H9 (cell line): ENCODE data around the gene TTC19. TPM values are rescaled to one million over a fixed set of nuclear protein-coding genes. Genes with fewer than 3 reads are reported as not detected.

Source experiments
- DNase-seq: peaks from one replicate; pipeline ENCODE4 v3.0.0-alpha.2; 2017
- H2AFZ ChIP-seq: one replicate; pipeline ENCODE4 v1.6.1; 2013; ENCODE audit warnings: mild to moderate bottlenecking, low read length, control low read depth, moderate library complexity
- H2AK5ac ChIP-seq: 2 replicates; pipeline ENCODE4 v1.6.1; 2013; ENCODE audit warnings: low read length, control low read depth, mixed read lengths; ENCODE audit not compliant: insufficient read length
- H2BK120ac ChIP-seq: one replicate; pipeline ENCODE4 v1.6.1; 2013; ENCODE audit warnings: low read depth, mild to moderate bottlenecking, low read length, control low read depth, inconsistent platforms; ENCODE audit not compliant: poor library complexity, severe bottlenecking
- H2BK12ac ChIP-seq: 2 replicates; pipeline ENCODE4 v1.6.1; 2013; ENCODE audit warnings: low read length, control low read depth, mixed read lengths, low read depth; ENCODE audit not compliant: insufficient read length
- H2BK15ac ChIP-seq: 2 replicates; pipeline ENCODE4 v1.6.1; 2013; ENCODE audit warnings: low read depth, low read length, control low read depth
- H2BK20ac ChIP-seq: one replicate; pipeline ENCODE4 v1.6.1; 2013; ENCODE audit warnings: low read depth, mild to moderate bottlenecking, low read length, control low read depth, inconsistent platforms; ENCODE audit not compliant: poor library complexity, severe bottlenecking
- H2BK5ac ChIP-seq: 2 replicates; pipeline ENCODE4 v1.6.1; 2013; ENCODE audit warnings: low read length, control low read depth, mixed read lengths; ENCODE audit not compliant: insufficient read length
- H3K14ac ChIP-seq: 2 replicates; pipeline ENCODE4 v1.6.1; 2013; ENCODE audit warnings: low read length, control low read depth; ENCODE audit not compliant: insufficient read depth
- H3K18ac ChIP-seq: 2 replicates; pipeline ENCODE4 v1.6.1; 2013; ENCODE audit warnings: low read depth, mild to moderate bottlenecking, mixed read lengths, low read length, control low read depth; ENCODE audit not compliant: insufficient read length
- H3K23ac ChIP-seq: 2 replicates; pipeline ENCODE4 v1.6.1; 2013; ENCODE audit warnings: low read length, control low read depth, mixed read lengths, low read depth; ENCODE audit not compliant: insufficient read length
- H3K23me2 ChIP-seq: 2 replicates; pipeline ENCODE4 v1.6.1; 2013; ENCODE audit warnings: low read depth, mild to moderate bottlenecking, mixed read lengths, low read length, control low read depth; ENCODE audit not compliant: insufficient read length, poor library complexity, severe bottlenecking
- H3K27ac ChIP-seq: 2 replicates; pipeline ENCODE4 v1.5.1; 2013; ENCODE audit warnings: low read length, control low read depth, mixed read lengths, low read depth; ENCODE audit not compliant: insufficient read length
- H3K27me3 ChIP-seq: 2 replicates; pipeline ENCODE4 v1.6.1; 2013; ENCODE audit warnings: low read length, control low read depth, inconsistent platforms; ENCODE audit not compliant: insufficient read depth
- H3K4ac ChIP-seq: 2 replicates; pipeline ENCODE4 v1.6.1; 2013; ENCODE audit warnings: low read depth, mild to moderate bottlenecking, control low read depth, inconsistent platforms, low read length, moderate library complexity
- H3K4me1 ChIP-seq: 2 replicates; pipeline ENCODE4 v1.6.1; 2013; ENCODE audit warnings: low read length, control low read depth, inconsistent platforms; ENCODE audit not compliant: insufficient read depth
- H3K4me2 ChIP-seq: 2 replicates; pipeline ENCODE4 v1.6.1; 2013; ENCODE audit warnings: low read length, control low read depth, mixed read lengths; ENCODE audit not compliant: insufficient read length, insufficient read depth
- H3K56ac ChIP-seq: 2 replicates; pipeline ENCODE4 v1.6.1; 2013; ENCODE audit warnings: low read depth, mild to moderate bottlenecking, mixed read lengths, low read length, control low read depth; ENCODE audit not compliant: insufficient read length
- H3K79me1 ChIP-seq: 2 replicates; pipeline ENCODE4 v1.6.1; 2013; ENCODE audit warnings: low read depth, mild to moderate bottlenecking, moderate library complexity, low read length, control low read depth, inconsistent platforms; ENCODE audit not compliant: insufficient read depth, poor library complexity, severe bottlenecking
- H3K79me2 ChIP-seq: 2 replicates; pipeline ENCODE4 v1.6.1; 2013; ENCODE audit warnings: low read length, control low read depth, inconsistent platforms; ENCODE audit not compliant: insufficient read depth
- H3K9ac ChIP-seq: 2 replicates; pipeline ENCODE4 v1.6.1; 2013; ENCODE audit warnings: low read length, control low read depth, mixed read lengths; ENCODE audit not compliant: insufficient read length; ENCODE audit errors: extremely low read depth
- H3K9me3 ChIP-seq: one replicate; pipeline ENCODE4 v1.6.1; 2013; ENCODE audit warnings: low read depth, low read length, inconsistent platforms; ENCODE audit not compliant: control insufficient read depth
- H3T11ph ChIP-seq: one replicate; pipeline ENCODE4 v1.6.1; 2013; ENCODE audit warnings: mild to moderate bottlenecking, low read length, control low read depth, inconsistent platforms
- H4K20me1 ChIP-seq: one replicate; pipeline ENCODE4 v1.6.1; 2013; ENCODE audit not compliant: control insufficient read depth, insufficient read length, insufficient read depth
- H4K5ac ChIP-seq: 2 replicates; pipeline ENCODE4 v1.6.1; 2013; ENCODE audit warnings: low read depth, mild to moderate bottlenecking, mixed read lengths, low read length, control low read depth; ENCODE audit not compliant: insufficient read length
- H4K8ac ChIP-seq: replicated peaks from 2 replicates; pipeline ENCODE4 v1.6.1; 2013; ENCODE audit warnings: low read length, control low read depth, mixed read lengths, low read depth; ENCODE audit not compliant: insufficient read length
- H4K91ac ChIP-seq: 2 replicates; pipeline ENCODE4 v1.6.1; 2013; ENCODE audit warnings: low read depth, mild to moderate bottlenecking, moderate library complexity, mixed read lengths, low read length, control low read depth; ENCODE audit not compliant: insufficient read length
- H3K27ac Mint-ChIP-seq, 3 experiments: 2 replicates in 2 of 3; 3 replicates in 1 of 3; pipeline ENCODE4 v1.8.0; 2020 to 2021; ENCODE audit warnings: mixed read lengths in 3 of 3, mild to moderate bottlenecking in 1 of 3, moderate library complexity in 1 of 3
- H3K27me3 Mint-ChIP-seq: 2 replicates; pipeline ENCODE4 v1.8.0; 2021; ENCODE audit warnings: low read depth, mild to moderate bottlenecking, moderate library complexity, mixed read lengths
- H3K36me3 Mint-ChIP-seq, 3 experiments: 2 replicates in 2 of 3; 3 replicates in 1 of 3; pipeline ENCODE4 v1.8.0; 2020 to 2021; ENCODE audit warnings: low read depth in 3 of 3, mixed read lengths in 3 of 3; ENCODE audit not compliant: insufficient read depth in 1 of 3
- H3K4me1 Mint-ChIP-seq, 2 experiments: 2 replicates each; pipeline ENCODE4 v1.8.0; 2020; ENCODE audit warnings: mixed read lengths in 2 of 2
- H3K4me3 Mint-ChIP-seq, 2 experiments: 2 replicates in 1 of 2; 3 replicates in 1 of 2; pipeline ENCODE4 v1.8.0; 2020 to 2021; ENCODE audit warnings: mild to moderate bottlenecking in 2 of 2, mixed read lengths in 2 of 2, moderate library complexity in 1 of 2
- H3K9me3 Mint-ChIP-seq, 2 experiments: 2 replicates in 1 of 2; 3 replicates in 1 of 2; pipeline ENCODE4 v1.8.0; 2020; ENCODE audit warnings: mild to moderate bottlenecking in 2 of 2, mixed read lengths in 2 of 2, moderate library complexity in 1 of 2
- CTCF ChIP-seq: fragments of 200-600 bp; sonication (generic); conservative IDR thresholded peaks from 3 replicates; pipeline ENCODE4 v1.8.0; 2021; ENCODE audit warnings: antibody characterized with exemption, mild to moderate bottlenecking
- total RNA-seq: library from RNA; stranded (reverse); gene quantifications from 2 replicates; pipeline ENCODE4 v1.2.1, GENCODE V29; 2021

TTC19 gene
- total RNA-seq, 1 experiment from 2014 or later, result 64.3 TPM

DNA sequence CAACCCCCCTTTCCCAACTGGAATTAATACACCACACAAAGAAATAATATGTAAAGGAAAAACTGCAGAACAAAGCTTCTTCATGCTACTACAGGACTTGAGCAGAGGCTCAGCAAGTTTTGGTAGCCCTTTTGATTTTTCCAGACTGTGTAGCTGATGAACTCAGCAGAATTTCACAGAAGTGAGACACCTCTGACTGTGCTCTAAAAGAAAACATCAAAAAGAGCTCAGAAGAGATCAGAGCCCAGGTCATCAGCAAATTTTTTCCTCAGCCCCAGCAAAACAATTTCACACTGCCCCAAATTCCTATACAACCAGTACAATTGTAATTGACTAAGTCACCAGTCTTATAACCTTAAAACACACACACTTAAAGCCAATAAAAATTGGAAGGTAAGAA is 38.0 kb downstream of the TTC19 start:
- H3K27ac ChIP-seq, result no peak overlapping the region
- no peak overlapping the region for H4K8ac ChIP-seq
- H3K4ac ChIP-seq, result no peak overlapping the region

More for the DNA sequence above, 38.0 kb downstream of the TTC19 start:
- Histone ChIP-seq H2BK15ac (no peak overlapping the region), H3K79me1 (no peaks in the 10 kb centered on the region), H3K4me1 (no peaks in the 10 kb centered on the region), H3K4me2 (no peak overlapping the region), H4K91ac (no peak overlapping the region), H3K9ac (no peak overlapping the region), H2AK5ac (no peak overlapping the region), H3K14ac (no peak overlapping the region), H3K18ac (no peak overlapping the region), H3K23ac (no peak overlapping the region), H3K23me2 (no peaks in the 10 kb centered on the region), H3K79me2 (no peaks in the 10 kb centered on the region), H4K5ac (no peak overlapping the region), H2AFZ (no peak overlapping the region), H3K9me3 (no peaks in the 10 kb centered on the region), H2BK20ac (no peak overlapping the region), H3T11ph (no peak overlapping the region), H4K20me1 (no peaks in the 10 kb centered on the region), H2BK12ac (no peak overlapping the region), H2BK120ac (no peak overlapping the region), H2BK5ac (no peak overlapping the region), H3K27me3 (no peaks in the 10 kb centered on the region), H3K56ac (no peak overlapping the region)
- no peak for TF ChIP-seq CTCF
- no peak overlapping the region for H3K4me3 Mint-ChIP-seq
- peak overlapping the region in 1 of 3 experiments; percentile 62; a peak in 2 of 7 replicates for H3K27ac Mint-ChIP-seq
- H3K4me1 Mint-ChIP-seq, result peaks cover 4 to 5% of the 10 kb centered on the region in 2 experiments; a peak in 2 of 4 replicates
- no peak for DNase-seq
- H3K27me3 Mint-ChIP-seq, result no peaks in the 10 kb centered on the region
- H3K36me3 Mint-ChIP-seq, result peaks cover 52 to 86% (median 75%) of the 10 kb centered on the region in 3 experiments; a peak in 6 of 7 replicates
- no peaks in the 10 kb centered on the region for H3K9me3 Mint-ChIP-seq
